ENCODE data around the gene FUT8.

FUT8 gene

DNA sequence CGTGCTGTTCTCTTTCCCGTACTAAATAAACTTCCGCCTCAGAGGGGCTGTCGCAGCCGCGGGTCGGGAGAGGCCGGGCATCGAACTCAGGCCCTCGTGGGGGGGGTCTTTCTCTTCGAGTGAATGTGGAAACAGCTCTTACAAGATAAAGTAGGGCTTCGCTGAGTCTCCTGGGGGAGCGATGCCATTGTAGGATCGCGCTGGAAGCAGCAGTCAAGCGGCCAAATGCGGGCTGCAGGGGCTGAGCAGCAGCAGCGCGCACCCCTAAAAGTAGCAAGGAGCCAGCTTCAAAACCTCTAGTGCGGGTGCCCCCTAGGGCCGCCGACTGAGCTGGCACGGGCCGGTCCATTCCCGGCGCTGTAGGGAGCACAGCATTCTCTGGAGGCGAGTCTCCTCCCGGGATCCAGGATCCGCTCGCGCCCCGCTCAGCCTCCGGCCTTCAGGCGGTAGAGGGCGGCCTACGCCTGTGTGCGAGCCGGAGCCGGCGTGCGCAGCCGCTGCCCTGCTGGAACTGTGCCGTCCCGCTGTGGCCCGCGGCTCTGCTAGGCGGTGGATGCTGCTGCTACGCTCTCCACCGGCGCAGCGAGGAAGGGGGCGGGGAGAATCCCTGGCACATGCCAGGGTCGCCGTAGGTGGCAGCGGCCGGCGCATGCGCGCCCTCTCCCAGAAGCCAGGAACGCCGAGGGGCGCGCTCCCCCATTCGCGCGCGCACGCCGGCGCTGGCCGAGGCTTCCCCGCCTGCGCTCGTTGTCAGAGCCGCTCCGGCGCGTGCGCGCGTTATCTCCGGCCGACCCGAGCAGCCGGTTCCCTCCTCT is at the start of gene FUT8:
FUT8 (plus strand) TSS at position 699 of the 815 bp plus-strand sequence. CDS start 148,834 bp downstream, outside the sequence.
- peak; percentile 97 for DNase-seq

DNA sequence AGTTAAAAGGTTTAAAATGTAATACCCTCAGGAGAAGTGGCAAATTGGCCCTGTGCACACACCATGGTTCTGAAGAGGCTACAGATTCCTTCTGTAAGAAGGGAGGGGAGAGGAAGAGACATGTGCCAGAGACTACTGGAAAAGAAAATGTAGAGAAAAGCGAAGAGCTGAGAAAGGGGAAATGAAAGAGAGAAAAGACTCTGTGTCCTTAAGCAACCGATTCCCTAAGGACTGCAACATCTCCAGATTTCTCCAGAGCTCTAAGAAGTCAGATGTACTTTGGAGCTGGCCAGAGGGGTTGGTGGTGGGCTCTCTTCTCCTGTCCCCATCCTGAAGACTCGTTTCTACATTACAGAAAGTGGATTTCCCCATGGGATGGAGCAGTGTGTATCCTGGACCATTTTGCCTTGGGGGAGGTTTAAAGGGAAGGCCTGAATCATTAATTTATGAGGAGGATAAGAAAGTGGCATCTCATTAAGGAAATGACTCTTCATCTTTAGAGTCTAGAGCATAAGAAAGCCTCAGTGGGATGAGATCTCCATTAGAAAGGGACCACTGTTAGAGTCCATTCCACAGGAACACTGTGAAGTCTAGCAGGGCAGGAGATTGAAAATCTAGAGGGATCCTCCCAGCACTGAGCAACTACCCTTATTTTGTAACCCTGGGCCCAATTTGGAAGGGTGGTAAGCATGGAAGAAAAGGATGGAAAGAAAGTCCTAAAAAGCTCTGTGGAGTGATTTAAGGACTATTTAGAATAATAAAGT is 45.5 kb upstream of the FUT8 start:
- DNase-seq = no peak

DNA sequence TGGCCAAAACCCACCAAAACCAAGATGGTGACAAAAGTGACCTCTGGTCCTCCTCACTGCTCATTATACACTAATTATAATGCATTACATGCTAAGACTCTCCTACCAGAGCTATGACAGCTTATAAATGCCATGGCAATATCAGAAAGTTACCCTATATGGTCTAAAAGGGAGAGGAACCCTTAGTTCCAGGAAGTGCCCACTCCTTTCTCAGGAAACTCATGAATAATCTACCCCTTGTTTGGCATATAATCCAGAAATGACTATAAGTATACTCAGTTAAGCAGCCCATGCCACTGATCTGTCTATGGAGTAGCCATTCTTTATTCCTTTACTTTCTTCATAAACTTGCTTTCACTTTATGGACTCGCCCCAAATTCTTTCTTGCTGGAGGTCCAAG is 43.0 kb upstream of the FUT8 start:
- no peak for DNase-seq

DNA sequence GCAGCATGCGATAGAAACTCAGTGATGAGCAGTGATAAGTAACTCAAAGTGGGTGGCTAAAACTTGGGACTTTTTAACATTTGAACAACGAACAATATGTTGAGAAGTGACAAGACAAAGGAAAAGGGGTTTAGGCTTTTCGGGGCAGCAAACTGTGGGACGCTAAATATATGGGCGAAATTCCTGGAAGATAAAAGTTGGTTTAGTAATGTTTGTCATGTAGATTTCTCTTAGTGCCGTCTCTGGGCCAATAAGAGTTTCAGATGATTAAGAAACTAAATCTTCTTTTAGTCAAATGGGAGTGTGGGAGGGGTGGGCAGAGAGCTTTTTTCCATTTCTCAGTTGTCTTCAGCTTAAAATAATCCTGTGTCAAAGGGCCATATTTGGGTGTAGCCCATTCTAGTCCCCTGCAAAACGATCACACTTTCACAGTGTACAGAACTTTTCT is 41.7 kb upstream of the FUT8 start:
- no peak for DNase-seq

DNA sequence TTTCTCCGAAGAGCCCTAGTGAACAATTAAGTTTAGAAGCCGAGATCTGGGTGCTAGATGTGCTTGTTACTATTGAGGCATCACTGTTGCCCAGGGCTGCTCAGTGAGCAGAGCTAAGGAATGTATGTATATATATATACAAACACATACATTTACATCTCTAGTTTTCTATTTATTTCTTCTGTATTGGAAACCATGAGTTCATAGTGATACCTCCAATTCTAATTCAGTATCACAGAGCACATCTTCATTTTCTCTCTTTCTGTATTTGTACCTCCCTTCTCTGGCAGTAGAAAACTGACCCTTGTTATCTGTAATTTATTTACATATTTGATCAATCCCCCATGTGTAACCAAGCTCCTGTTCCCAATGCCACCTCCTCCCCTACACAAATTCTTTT is 40.7 kb upstream of the FUT8 start:
- DNase-seq = no peak

DNA sequence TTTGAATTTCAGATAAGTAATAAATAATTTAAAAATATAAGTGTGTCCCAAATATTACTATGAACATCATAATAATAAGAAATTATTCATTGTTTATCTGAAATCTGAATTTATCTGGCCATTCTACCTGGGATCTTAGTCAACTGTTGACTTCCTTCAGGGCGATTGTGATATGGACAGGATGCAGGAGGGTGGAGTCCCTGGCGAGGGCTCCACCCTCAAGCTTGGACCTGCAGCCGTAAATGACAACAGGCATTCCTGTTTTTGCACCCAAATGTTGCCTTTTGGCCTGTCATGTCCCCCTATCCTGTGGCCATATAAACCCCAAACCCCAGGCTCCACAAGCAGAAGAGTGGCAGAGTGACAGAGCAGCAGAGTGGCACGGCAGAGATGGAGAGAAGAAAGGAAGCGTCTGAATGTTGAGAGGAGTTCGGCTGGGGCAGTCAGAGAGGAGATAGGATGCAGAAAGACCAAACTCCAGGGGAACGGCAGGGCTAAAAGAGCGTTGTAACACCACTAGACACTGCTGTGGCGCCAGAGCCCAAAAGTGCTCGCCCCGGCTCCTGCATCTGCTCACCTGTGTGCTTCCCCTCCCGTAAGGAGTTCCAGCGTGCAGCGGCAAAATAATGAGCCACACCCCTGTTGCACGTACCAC is 39.4 kb upstream of the FUT8 start:
- DNase-seq = no peak

DNA sequence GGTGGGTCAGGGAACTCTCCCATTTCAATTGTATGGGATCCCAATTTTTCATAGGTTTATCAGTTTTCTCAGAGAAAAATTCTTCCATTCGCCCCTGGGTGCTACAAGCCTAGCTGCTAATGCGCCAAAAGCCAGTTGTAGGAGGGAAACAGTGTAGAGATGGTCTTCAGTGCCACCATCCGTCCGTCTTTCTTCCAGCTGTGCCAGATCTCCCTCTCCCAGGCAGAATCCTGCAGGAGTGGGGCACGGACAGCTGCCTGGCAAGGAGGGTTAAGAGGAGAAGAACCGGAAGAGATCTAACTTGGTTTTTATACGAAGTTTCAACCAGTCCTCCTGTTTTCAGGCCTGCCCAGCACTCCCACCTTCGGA is 38.9 kb upstream of the FUT8 start:
- DNase-seq = no peak

DNA sequence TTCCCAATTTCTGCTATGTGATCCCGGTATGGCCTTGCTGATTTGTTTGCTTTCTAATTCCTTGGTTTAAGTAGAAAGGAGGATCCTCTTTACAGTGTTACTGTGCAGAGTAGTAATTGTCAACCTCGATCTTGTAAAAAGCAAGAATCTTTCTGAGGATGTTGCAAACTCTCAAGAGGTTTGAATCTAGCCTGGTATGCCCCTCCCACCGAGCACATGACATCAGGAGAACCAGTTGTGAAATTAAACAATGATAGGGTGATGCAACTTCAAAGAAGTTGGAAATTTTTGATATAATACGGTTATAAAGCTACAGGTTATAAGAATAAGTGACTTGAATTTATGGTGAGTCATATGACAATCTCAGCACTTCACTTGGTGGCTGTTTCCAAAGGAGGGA is 35.0 kb upstream of the FUT8 start:
- DNase-seq = no peak

DNA sequence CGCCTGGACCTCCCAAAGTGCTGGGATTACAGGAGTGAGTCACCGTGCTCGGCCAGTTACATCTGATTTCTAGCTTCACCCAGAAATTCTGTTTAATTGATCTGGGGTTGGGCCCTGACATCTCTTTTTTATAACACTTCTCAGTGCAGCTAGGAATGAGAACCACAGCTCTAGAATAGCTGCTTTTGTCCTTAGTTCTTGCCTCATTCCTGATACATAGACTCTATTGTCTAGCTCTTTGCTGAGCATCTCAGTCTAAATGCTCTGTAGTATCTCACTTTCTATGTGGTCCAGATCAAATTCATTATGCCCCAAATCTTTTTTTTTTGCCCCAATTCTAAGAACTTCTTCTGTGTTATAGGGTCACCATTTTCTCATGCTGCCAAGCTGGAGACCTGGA is 29.9 kb upstream of the FUT8 start:
- DNase-seq = no peak

DNA sequence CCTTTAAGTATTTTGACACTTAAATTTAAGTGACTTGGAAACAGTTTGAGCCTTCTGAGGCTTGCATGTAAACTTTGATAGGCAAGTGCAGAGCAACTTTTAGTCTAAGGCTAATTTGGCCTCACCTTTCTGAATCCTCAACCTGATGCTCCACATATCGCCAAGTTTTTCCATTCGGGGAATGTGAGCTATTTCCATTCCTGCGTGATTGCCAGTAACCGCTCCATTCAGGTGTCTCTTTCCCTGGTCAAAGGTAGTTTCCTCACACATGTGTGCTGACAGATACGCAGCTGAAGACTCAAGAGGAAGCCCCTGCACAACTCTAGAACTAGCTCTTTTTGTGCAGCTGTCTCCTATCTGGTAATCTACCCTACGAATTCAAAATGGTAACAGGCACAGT is 25.4 kb upstream of the FUT8 start:
- DNase-seq = no peak

DNA sequence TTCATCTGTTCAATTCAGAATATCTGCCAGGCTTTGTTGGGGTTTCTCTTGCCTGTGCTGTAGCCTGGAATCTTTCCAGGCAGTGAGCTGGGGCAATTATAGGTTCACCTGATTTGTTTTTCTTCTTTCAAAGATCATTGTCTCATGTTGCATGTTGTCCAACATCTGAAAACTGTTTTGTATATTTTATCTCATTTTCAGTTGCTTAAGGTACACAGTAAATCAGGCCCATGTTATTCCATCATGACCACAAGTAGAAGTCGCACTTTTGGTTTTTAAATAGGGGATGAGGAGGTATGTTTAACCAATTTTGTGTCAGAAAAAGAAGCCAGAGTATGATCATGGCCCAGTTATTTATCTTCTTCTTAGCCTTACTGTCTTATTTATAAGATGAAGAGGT is 24.9 kb upstream of the FUT8 start:
- no peak for DNase-seq

DNA sequence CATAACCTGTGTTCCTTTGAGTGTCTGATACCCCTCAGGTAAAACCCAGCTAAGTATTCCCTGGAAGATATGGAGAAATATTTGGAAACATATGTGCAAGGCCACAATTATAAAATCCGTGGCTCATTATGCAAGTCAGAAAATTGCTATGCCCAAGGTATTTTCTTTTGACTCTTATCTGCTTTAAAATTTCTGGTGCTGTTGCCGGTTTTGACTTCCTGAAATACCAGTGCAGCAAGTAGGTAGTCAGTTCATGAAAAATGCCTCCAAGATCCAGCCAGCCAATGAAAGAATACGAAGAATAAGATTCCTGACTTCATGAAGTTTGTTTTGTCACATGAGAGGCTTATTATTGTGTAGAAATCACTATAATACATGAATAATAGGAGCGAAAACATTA is 20.2 kb upstream of the FUT8 start:
- no peak for DNase-seq

DNA sequence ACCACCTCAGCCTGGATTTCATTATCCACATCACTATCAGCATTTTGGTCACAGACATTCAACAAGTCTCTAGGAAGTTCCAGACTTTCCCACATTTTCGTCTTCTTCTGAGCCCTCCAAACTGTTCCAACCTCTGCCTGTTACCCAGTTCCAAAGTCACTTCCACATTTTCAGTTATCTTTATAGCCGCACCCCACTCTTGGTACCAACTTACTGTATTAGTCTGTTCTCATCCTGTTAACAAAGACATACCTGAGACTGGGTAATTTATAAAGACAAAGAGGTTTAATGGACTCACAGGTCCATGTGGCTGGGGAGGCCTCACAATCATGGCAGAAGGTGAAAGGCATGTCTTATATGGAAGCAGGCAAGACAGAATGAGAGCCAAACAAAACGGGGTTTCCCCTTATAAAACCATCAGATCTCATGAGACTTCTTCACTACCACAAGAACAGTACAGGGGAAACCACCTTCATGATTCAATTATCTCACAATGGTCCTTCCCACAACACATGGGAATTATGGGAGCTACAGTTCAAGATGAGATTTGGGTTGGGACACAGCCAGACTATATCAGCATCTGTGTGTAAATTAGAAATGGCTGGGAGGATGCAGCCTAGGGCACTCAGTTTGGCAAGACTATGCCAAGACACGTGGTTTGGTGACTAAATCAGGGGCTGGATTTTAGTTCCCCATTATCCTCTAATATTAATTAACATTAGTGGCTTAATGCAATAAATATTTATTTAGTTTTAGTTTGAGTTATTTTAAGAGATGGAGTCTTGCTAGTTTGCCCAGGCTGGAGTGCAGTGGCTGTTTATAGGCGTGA is 16.2 kb upstream of the FUT8 start:
- no peak for DNase-seq

DNA sequence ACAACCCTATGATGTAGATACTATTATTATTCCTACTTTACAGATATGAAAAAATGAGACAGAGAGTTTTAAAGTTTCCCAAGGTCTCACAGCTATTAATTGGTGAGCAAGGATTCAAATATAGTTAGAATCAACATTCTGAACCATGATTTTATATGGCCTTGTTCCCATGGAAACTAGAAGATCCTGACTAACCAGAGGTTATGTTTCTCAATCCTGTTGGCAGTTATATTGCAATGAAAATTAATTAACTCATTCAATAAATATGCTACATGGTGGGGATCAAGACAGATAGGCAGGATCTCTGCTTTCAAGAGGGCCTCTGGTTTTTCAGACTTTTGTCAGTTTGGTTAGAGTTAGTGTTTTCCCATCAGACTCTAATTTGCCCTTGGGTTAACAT is 9.3 kb upstream of the FUT8 start:
- DNase-seq = no peak

DNA sequence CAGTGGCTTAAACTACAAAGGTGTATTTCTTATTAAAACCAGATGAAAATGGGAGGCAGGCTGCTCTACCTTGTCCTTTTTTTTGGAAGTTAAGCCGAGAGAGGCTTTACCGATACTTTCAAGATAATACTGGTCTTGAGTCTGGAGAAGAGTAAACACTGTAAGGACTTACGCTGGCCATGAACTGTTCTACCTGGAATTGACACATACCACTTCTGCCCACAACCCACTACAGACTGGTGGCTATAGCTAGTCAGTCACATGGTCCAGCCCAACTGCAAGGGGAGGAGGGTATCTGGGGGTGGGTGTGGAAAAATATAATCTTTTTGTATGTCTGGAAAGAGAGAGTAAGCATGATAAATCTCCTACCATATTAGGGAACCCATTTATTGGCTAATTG is 4.4 kb upstream of the FUT8 start:
- DNase-seq = no peak

DNA sequence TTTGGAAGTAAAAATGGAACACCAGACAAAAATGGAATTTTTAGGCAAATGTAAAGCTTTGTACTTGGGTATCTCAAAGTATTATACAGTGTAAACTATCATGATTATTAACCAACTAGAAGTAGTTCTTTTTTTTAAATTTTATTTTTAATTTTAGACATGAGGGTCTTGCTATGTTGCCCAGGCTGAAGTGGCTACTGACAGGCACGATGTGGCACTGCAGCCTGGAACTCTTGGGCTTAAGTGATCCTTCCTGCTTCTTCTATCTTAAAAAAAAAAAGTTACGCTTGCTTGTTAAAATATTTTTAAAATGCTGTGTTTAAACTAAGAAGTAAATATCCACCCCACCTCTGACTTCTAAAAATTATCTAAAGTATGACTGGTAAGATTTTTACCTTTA is 1.9 kb upstream of the FUT8 start:
- DNase-seq = no peak

DNA sequence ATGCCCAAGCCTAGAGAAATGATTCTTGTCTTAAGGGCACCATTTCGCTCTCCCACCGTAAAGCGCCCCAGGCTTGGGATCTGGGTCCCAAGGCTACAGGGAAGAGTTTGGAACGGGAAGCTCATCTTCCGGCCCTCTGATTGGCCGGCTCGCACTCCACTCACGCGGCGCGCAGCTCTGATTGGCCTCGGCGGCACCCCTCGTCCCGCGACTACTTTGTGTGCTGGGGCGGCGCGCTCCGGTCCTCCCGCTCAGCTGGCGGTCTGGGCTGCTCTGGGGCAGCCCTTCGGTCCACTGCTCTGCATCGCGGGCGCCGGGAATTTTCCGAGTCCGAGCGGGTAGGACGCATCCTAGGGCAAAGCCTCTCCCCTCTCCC is 886 bp upstream of the FUT8 start:
- peak; percentile 79 for DNase-seq

DNA sequence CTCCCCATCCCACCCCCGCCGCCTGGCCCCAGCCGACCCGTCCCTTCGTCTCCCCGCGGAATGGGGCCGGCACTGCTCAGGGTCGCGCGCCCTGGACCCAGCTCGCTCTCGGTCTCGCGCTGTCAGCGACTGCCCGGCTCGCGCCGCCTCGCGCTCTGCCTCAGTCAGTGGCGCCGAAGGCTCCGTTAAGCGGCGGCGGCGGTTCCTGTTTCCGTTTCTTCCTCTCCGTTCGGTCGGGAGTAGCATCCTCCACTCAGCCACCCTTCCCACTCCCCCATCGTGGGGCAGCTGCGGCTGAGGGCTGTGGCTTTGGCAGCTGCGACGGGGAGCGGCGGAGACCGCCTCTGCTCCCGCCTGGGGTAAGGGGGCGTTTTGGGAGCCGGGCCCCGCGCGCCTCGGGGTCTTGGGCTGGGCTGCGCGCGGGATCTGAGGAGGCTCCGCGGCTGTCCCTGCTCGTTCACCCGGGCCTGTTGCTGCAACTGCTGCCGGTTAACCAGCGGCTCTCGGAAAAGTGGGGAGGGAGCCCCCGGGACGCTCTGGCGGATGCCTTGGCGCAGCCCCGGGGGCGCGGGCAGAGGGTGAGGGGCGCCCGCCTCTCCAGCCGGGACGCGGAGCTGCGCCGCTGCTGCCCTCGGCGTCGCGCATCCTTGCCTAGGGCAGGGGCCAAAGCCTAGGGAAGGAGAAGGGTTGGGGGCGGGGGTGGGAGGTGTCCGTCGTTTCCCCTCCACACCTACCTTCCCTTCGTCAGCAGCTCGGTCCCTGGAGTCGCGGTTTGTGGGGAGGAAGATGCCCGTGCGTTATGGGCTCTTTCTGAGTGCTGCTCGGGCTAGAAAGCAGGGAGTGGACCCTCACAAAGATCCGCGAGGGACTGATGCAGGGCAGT is 567 bp downstream of the FUT8 start:
- peak; percentile 16 for DNase-seq

DNA sequence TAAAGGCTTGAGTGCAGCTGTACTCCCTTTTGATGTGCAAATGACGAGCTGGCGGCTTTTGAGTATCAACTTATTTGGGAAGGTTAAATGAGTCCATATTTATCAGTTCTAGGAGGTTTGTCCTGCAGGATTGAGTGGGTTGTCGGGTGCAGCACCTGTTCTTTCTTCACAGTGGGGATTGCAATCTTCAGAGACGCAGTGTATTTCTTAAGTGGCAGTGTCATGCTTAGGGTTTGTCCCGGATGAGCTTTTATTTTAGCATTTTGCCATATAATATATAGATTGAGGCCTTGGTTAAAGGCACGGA is 1.2 kb downstream of the FUT8 start:
- no peak for DNase-seq

DNA sequence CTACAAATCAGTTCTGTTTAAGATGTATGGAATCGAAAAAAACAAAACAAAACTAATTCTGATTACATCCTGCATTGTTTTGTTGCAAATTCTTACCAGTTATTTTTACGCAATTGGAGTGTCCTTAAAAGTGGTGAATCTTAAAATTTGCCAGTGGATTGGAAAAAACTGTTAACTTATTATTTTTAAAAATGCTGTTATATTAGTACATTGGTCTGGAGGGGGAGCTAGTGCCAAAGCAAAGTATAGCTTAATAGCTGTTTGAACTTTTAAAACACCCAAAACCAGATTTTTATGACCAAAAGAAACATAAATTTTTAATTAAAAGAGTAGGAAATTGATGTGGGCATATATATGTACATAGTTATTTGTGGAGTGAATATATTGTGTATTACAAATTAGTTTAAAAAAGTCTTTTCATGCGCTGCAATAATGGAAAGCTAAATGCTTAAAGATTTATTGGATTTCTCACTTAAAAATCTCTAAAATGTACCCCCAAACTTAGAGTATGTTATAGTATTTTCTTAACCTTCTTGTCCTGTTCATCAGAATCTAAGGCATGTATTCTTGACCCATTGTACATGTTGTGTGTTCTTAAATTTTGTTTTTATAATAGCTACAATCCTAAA is 2.5 kb downstream of the FUT8 start:
- peak; percentile 50 for DNase-seq

DNA sequence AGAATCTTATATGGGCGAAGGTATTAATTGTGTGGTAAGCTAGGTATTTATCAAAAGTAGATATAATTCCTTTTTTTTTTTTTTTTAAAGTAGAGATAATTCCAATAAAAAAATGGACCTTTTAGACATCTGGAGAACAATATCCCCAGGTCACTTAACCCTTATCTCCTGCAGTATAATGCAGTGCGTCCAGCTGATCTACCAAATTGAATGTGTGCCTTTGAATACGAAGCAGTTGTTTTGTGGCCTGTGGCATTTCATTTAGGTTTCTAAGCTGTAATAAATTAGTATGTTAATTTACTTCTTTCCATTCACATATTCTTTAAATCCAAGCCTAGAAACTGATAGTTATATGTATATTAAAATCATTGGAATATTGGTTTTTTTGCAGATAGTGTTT is 3.1 kb downstream of the FUT8 start:
- no peak for DNase-seq

All from CD4-positive, alpha-beta T cell treated with Interleukin-12 subunit alpha and Interleukin-12 subunit beta, for 1 hour (primary cell).